GM21367 (cell line): Measurements from ENCODE around the gene CD109.
"Not testable (repeated sequence)": the region's sequence is repeated elsewhere in the genome, so short reads cannot be mapped to it uniquely, and the experiment has no call there.

Source experiments
- ATAC-seq: cut with Tn5 transposase; IDR thresholded peaks from one replicate; pipeline ENCODE4 v1.9.1; 2021; ENCODE audit not compliant: unreplicated experiment

Gene CD109

GRCh38 chr6:73695619-73696421, at the start of gene CD109:
TSS of gene CD109 (plus strand) at chr6:73696203. CDS start at chr6:73696216, 13 bp downstream.
- peak; percentile 47 for ATAC-seq

- no peak for ATAC-seq
Measured at GRCh38 chr6:73648166-73648565, 47.8 kb upstream of the CD109 start.

- no peak for ATAC-seq
Measured at GRCh38 chr6:73649783-73650182, 46.2 kb upstream of the CD109 start.

GRCh38 chr6:73652637-73653570, 43.1 kb upstream of the CD109 start:
- ATAC-seq = peak; percentile 38

GRCh38 chr6:73653571-73654424, 42.2 kb upstream of the CD109 start, which contains the start of gene SLC17A5:
TSS of gene SLC17A5 (minus strand) at chr6:73653992. CDS start at chr6:73653886, 106 bp downstream.
- peak; percentile 90 for ATAC-seq

GRCh38 chr6:73655341-73655917, 40.6 kb upstream of the CD109 start:
- ATAC-seq = no peak

GRCh38 chr6:73656531-73657145, 39.4 kb upstream of the CD109 start:
- no peak for ATAC-seq

GRCh38 chr6:73657201-73657600, 38.8 kb upstream of the CD109 start:
- no peak for ATAC-seq

GRCh38 chr6:73664701-73665100, 31.3 kb upstream of the CD109 start:
- ATAC-seq = no peak

GRCh38 chr6:73665686-73666319, 30.2 kb upstream of the CD109 start:
- no peak for ATAC-seq

- no peak for ATAC-seq
Measured at GRCh38 chr6:73666393-73666792, 29.6 kb upstream of the CD109 start.

GRCh38 chr6:73667798-73668197, 28.2 kb upstream of the CD109 start:
- no peak for ATAC-seq

GRCh38 chr6:73669005-73669404, 27.0 kb upstream of the CD109 start:
- no peak for ATAC-seq

- ATAC-seq = no peak
Measured at GRCh38 chr6:73671911-73672685, 23.9 kb upstream of the CD109 start.

- peak; percentile 87 for ATAC-seq
Measured at GRCh38 chr6:73675466-73676098, 20.4 kb upstream of the CD109 start.

- ATAC-seq = no peak
Measured at GRCh38 chr6:73679009-73679408, 17.0 kb upstream of the CD109 start.

GRCh38 chr6:73679846-73680245, 16.2 kb upstream of the CD109 start:
- not testable (repeated sequence) for ATAC-seq

- no peak for ATAC-seq
Measured at GRCh38 chr6:73680289-73680918, 15.6 kb upstream of the CD109 start.
